ENCODE measurements around the gene GSPT1. TPM values are rescaled to one million over a fixed set of nuclear protein-coding genes. Genes with fewer than 3 reads are reported as not detected.

GSPT1 gene
- total RNA-seq, 4 donors from 2014 or later: 38.6 to 55.3 (median 52.0) TPM

GRCh38 chr16:11884035-11884434, 31.7 kb downstream of the GSPT1 start:
- H3K4me3 ChIP-seq (ENCODE audit: low read depth, poor library complexity, severe bottlenecking): no peak overlapping the region
- TF ChIP-seq POLR2A (IDR thresholded peaks at IDR 0.05) (no peak), CTCF (IDR thresholded peaks at IDR 0.05) (no peak)
- intact Hi-C loops (cut with DNase I; ENCODE audit: low total_unique reads): no loop called here
- no peak for DNase-seq (ENCODE audit: low spot score in 2 of 2)
- WGBS, 2 donors: 95 to 96% methylated on average over 5 of the region's 5 CpGs

GRCh38 chr16:11880007-11880406, 35.7 kb downstream of the GSPT1 start:
- H3K4me3 ChIP-seq (ENCODE audit: low read depth, poor library complexity, severe bottlenecking): no peak overlapping the region
- TF ChIP-seq POLR2A (IDR thresholded peaks at IDR 0.05): no peak
- TF ChIP-seq CTCF (IDR thresholded peaks at IDR 0.05): no peak
- WGBS, 2 donors: 81% methylated on average over 5 of the region's 5 CpGs
- intact Hi-C loops (cut with DNase I; ENCODE audit: low total_unique reads): no loop called here
- DNase-seq (ENCODE audit: low spot score in 2 of 2): no peak

- no peak for DNase-seq (ENCODE audit: low spot score in 2 of 2)
- no peak overlapping the region for H3K4me3 ChIP-seq (ENCODE audit: low read depth, poor library complexity, severe bottlenecking)
- TF ChIP-seq CTCF (IDR thresholded peaks at IDR 0.05) (no peak), POLR2A (IDR thresholded peaks at IDR 0.05) (no peak)
- intact Hi-C loops (cut with DNase I; ENCODE audit: low total_unique reads): no loop called here
- 76 to 81% methylated on average over 5 of the region's 5 CpGs for WGBS, 2 donors
Measured at GRCh38 chr16:11877374-11877773, 38.4 kb downstream of the GSPT1 start.

GRCh38 chr16:11876306-11876705, 39.5 kb downstream of the GSPT1 start:
- WGBS, 2 donors: 93 to 96% methylated on average over 12 of the region's 12 CpGs
- TF ChIP-seq CTCF (IDR thresholded peaks at IDR 0.05): no peak
- no peak for TF ChIP-seq POLR2A (IDR thresholded peaks at IDR 0.05)
- DNase-seq (ENCODE audit: low spot score in 2 of 2): no peak
- no peak overlapping the region for H3K4me3 ChIP-seq (ENCODE audit: low read depth, poor library complexity, severe bottlenecking)
- intact Hi-C loops (cut with DNase I; ENCODE audit: low total_unique reads): no loop called here

GRCh38 chr16:11875721-11876120, 40.0 kb downstream of the GSPT1 start:
- TF ChIP-seq POLR2A (IDR thresholded peaks at IDR 0.05): no peak
- no peak for TF ChIP-seq CTCF (IDR thresholded peaks at IDR 0.05)
- 85 to 88% methylated on average over 5 of the region's 5 CpGs for WGBS, 2 donors
- DNase-seq (ENCODE audit: low spot score in 2 of 2): no peak
- intact Hi-C loops (cut with DNase I; ENCODE audit: low total_unique reads): no loop called here
- H3K4me3 ChIP-seq (ENCODE audit: low read depth, poor library complexity, severe bottlenecking): no peak overlapping the region

GRCh38 chr16:11871193-11871592, 44.6 kb downstream of the GSPT1 start:
- intact Hi-C loops (cut with DNase I; ENCODE audit: low total_unique reads): no loop called here
- TF ChIP-seq POLR2A (IDR thresholded peaks at IDR 0.05): no peak
- TF ChIP-seq CTCF (IDR thresholded peaks at IDR 0.05): no peak
- H3K4me3 ChIP-seq (ENCODE audit: low read depth, poor library complexity, severe bottlenecking): no peak overlapping the region
- DNase-seq (ENCODE audit: low spot score in 2 of 2): no peak
- WGBS, 2 donors: 62% methylated on average over 7 of the region's 7 CpGs
